ENCODE results near the gene GFOD1. TPM values are rescaled to one million over a fixed set of nuclear protein-coding genes. Genes with fewer than 3 reads are reported as not detected.

GFOD1 gene
- total and polyA plus RNA-seq, 2 of the 4 experiments (the other 2 are of a cell fraction) = 1.8 to 3.4 TPM

- TF ChIP-seq CHD1 (IDR thresholded peaks at IDR 0.05; ENCODE audit: low read depth, low read length) = no peak
Measured at GRCh38 chr6:13372688-13373487, 114.5 kb downstream of the GFOD1 start (continued).

- Histone ChIP-seq H3K36me3 (ENCODE audit: control insufficient read depth, insufficient read depth, low read length) (no peaks in the 10 kb centered on the region), H4K91ac (ENCODE audit: insufficient read depth, low read depth, low read length) (no peak overlapping the region), H2AK5ac (ENCODE audit: low read depth, low read length) (no peak overlapping the region), H3K14ac (replicated peaks; ENCODE audit: low read depth, low read length) (no peak overlapping the region), H3K9me1 (ENCODE audit: insufficient read depth, low read length) (peaks cover 4% of the 10 kb centered on the region; the same call in 1 of the 2 replicates), H2BK5ac (ENCODE audit: low read depth, low read length, poor library complexity, severe bottlenecking) (no peak overlapping the region), H2BK120ac (ENCODE audit: low read depth, low read length) (no peak overlapping the region), H3K27ac (ENCODE audit: insufficient read depth, low read length) (no peak overlapping the region), H3K79me1 (ENCODE audit: low read depth in 1 of 2, low read length in 2 of 2) (peaks cover 0 to 3% of the 10 kb centered on the region in 2 experiments; a peak in 2 of 4 replicates), H2BK15ac (ENCODE audit: low read depth, low read length) (no peak overlapping the region), H3K9me3 (ENCODE audit: control insufficient read depth, insufficient read depth, low read length) (no peaks in the 10 kb centered on the region), H3K9ac (ENCODE audit: low read depth, low read length) (no peak overlapping the region), H2AFZ (replicated peaks; ENCODE audit: low read length, poor library complexity) (no peak overlapping the region), H4K8ac (ENCODE audit: low read depth in 2 of 2, low read length in 2 of 2) (no peak overlapping the region), H3K4me1 (ENCODE audit: control insufficient read depth, insufficient read depth, low read length) (peaks cover 4% of the 10 kb centered on the region; the same call in 1 of the 2 replicates), H3K18ac (ENCODE audit: low read depth, low read length) (no peak overlapping the region), H3K56ac (ENCODE audit: extremely low read depth, insufficient read depth, low read length) (no peak overlapping the region), H2AK9ac (replicated peaks; ENCODE audit: low read depth, low read length, poor library complexity) (no peak overlapping the region), H2BK20ac (ENCODE audit: low read depth, low read length) (no peak overlapping the region), H4K20me1 (ENCODE audit: insufficient read depth, low read length) (no peaks in the 10 kb centered on the region), H3K4me2 (ENCODE audit: low read depth, low read length) (no peak overlapping the region), H3K4me3 (ENCODE audit: insufficient read depth, low read depth, low read length) (no peak overlapping the region), H3K4ac (ENCODE audit: low read depth, low read length) (no peak overlapping the region), H3K23ac (ENCODE audit: low read depth, low read length) (no peak overlapping the region), H4K5ac (ENCODE audit: low read depth, low read length) (no peak overlapping the region), H3K27me3 (ENCODE audit: control insufficient read depth, insufficient read depth, low read length) (no peaks in the 10 kb centered on the region)
- intact Hi-C loops (cut with micrococcal nuclease) = no loop called here
- no TSS peak for BruUV-seq (replicated peaks)
- CTCF ChIA-PET = interaction anchor here (0.5 kb wide), 1 partner anchor 396 kb away, joined by 3 read pairs; no protein-coding TSS in a partner anchor
- no peak for TF ChIP-seq MAFK (IDR thresholded peaks at IDR 0.05; ENCODE audit: low read depth, low read length)
- no peak for TF ChIP-seq RCOR1 (IDR thresholded peaks at IDR 0.05; ENCODE audit: insufficient replicate concordance, low read length)
- no peak for TF ChIP-seq CHD1 (IDR thresholded peaks at IDR 0.05; ENCODE audit: low read depth, low read length)
- no peak for TF ChIP-seq RAD21 (IDR thresholded peaks at IDR 0.05; ENCODE audit: low read length)
- TF ChIP-seq CTCF (conservative IDR thresholded peaks at IDR 0.05; ENCODE audit: low read depth, low read length) = no peak
- no peak for TF ChIP-seq MXI1 (IDR thresholded peaks at IDR 0.05; ENCODE audit: borderline replicate concordance, low read depth, low read length)
- ATAC-seq (ENCODE audit: low read depth) (no peak), DNase-seq (no peak)
- in situ Hi-C loops (cut with MboI; ENCODE audit: low sequenced_read_pairs) = no loop called here
- POLR2A ChIA-PET (ENCODE audit: unreplicated experiment) = no interaction called here
- dilution Hi-C loops (cut with HindIII; ENCODE audit: low sequenced_read_pairs, unreplicated experiment) = no loop called here
- WGBS, 2 experiments (ENCODE audit: extremely low coverage in 2 of 2, insufficient read length in 1 of 2) = 40% methylated on average over 1 of the region's 6 CpGs; no CpG with 5 or more reads in 1 of the 2 experiments
Measured at GRCh38 chr6:13372076-13372475, 115.3 kb downstream of the GFOD1 start.
